Measurements from ENCODE around the gene IPCEF1.
"Not testable (repeated sequence)": the region's sequence is repeated elsewhere in the genome, so short reads cannot be mapped to it uniquely, and the experiment has no call there.

IPCEF1 gene

GRCh38 chr6:154210678-154211077, 145.9 kb downstream of the IPCEF1 start:
- no peaks in the 10 kb centered on the region for H3K36me3 ChIP-seq (ENCODE audit: control insufficient read depth, insufficient read depth, low read length)

GRCh38 chr6:154209555-154209954, 147.0 kb downstream of the IPCEF1 start:
- Histone ChIP-seq H3K4me1 (ENCODE audit: control insufficient read depth, insufficient read depth, low read length) (no peaks in the 10 kb centered on the region), H3K9me3 (ENCODE audit: control insufficient read depth, low read length) (no peaks in the 10 kb centered on the region), H3K27ac (ENCODE audit: insufficient read depth, low read depth, low read length, poor library complexity, severe bottlenecking) (no peak overlapping the region), H3K27me3 (ENCODE audit: control insufficient read depth, insufficient read depth, low read length, poor library complexity, severe bottlenecking) (no peaks in the 10 kb centered on the region), H3K4me3 (ENCODE audit: insufficient read depth, low read depth, low read length) (no peak overlapping the region), H3K36me3 (ENCODE audit: control insufficient read depth, insufficient read depth, low read length) (no peaks in the 10 kb centered on the region)
- WGBS, 2 experiments: 67% methylated on average over 3 of the region's 3 CpGs; no CpG with 5 or more reads in 1 of the 2 experiments

More at GRCh38 chr6:154210678-154211077, 145.9 kb downstream of the IPCEF1 start:
- no peak overlapping the region for H3K4me3 ChIP-seq (ENCODE audit: insufficient read depth, low read depth, low read length)
- no peaks in the 10 kb centered on the region for H3K4me1 ChIP-seq (ENCODE audit: control insufficient read depth, insufficient read depth, low read length)
- H3K27me3 ChIP-seq (ENCODE audit: control insufficient read depth, insufficient read depth, low read length, poor library complexity, severe bottlenecking): no peaks in the 10 kb centered on the region
- H3K27ac ChIP-seq (ENCODE audit: insufficient read depth, low read depth, low read length, poor library complexity, severe bottlenecking): no peak overlapping the region
- H3K9me3 ChIP-seq (ENCODE audit: control insufficient read depth, low read length): no peaks in the 10 kb centered on the region

- Histone ChIP-seq H3K27me3 (ENCODE audit: control insufficient read depth, insufficient read depth, low read length, poor library complexity, severe bottlenecking) (no peaks in the 10 kb centered on the region), H3K4me3 (ENCODE audit: insufficient read depth, low read depth, low read length) (no peak overlapping the region), H3K36me3 (ENCODE audit: control insufficient read depth, insufficient read depth, low read length) (no peaks in the 10 kb centered on the region), H3K9me3 (ENCODE audit: control insufficient read depth, low read length) (no peaks in the 10 kb centered on the region), H3K4me1 (ENCODE audit: control insufficient read depth, insufficient read depth, low read length) (no peaks in the 10 kb centered on the region), H3K27ac (ENCODE audit: insufficient read depth, low read depth, low read length, poor library complexity, severe bottlenecking) (no peak overlapping the region)
- 63 to 73% methylated on average over 3 to 4 of the region's 4 CpGs for WGBS, 2 experiments
Measured at GRCh38 chr6:154206996-154207395, 149.6 kb downstream of the IPCEF1 start.

GRCh38 chr6:154206141-154206540, 150.5 kb downstream of the IPCEF1 start:
- Histone ChIP-seq H3K36me3 (ENCODE audit: control insufficient read depth, insufficient read depth, low read length) (no peaks in the 10 kb centered on the region), H3K4me1 (ENCODE audit: control insufficient read depth, insufficient read depth, low read length) (no peaks in the 10 kb centered on the region), H3K4me3 (ENCODE audit: insufficient read depth, low read depth, low read length) (no peak overlapping the region), H3K9me3 (ENCODE audit: control insufficient read depth, low read length) (no peaks in the 10 kb centered on the region), H3K27me3 (ENCODE audit: control insufficient read depth, insufficient read depth, low read length, poor library complexity, severe bottlenecking) (no peaks in the 10 kb centered on the region), H3K27ac (ENCODE audit: insufficient read depth, low read depth, low read length, poor library complexity, severe bottlenecking) (no peak overlapping the region)
- WGBS, 2 experiments: 82 to 97% methylated on average over 1 to 2 of the region's 2 CpGs

- H3K4me3 ChIP-seq (ENCODE audit: insufficient read depth, low read depth, low read length): no peak overlapping the region
- H3K27me3 ChIP-seq (ENCODE audit: control insufficient read depth, insufficient read depth, low read length, poor library complexity, severe bottlenecking): no peaks in the 10 kb centered on the region
- 95 to 96% methylated on average over 6 of the region's 6 CpGs for WGBS, 2 experiments
- no peaks in the 10 kb centered on the region for H3K4me1 ChIP-seq (ENCODE audit: control insufficient read depth, insufficient read depth, low read length)
- H3K36me3 ChIP-seq (ENCODE audit: control insufficient read depth, insufficient read depth, low read length): no peaks in the 10 kb centered on the region
- H3K9me3 ChIP-seq (ENCODE audit: control insufficient read depth, low read length): no peaks in the 10 kb centered on the region
- no peak overlapping the region for H3K27ac ChIP-seq (ENCODE audit: insufficient read depth, low read depth, low read length, poor library complexity, severe bottlenecking)
Measured at GRCh38 chr6:154202958-154203357, 153.6 kb downstream of the IPCEF1 start.

- Histone ChIP-seq H3K4me3 (ENCODE audit: insufficient read depth, low read depth, low read length) (no peak overlapping the region), H3K4me1 (ENCODE audit: control insufficient read depth, insufficient read depth, low read length) (no peaks in the 10 kb centered on the region), H3K36me3 (ENCODE audit: control insufficient read depth, insufficient read depth, low read length) (no peaks in the 10 kb centered on the region), H3K27me3 (ENCODE audit: control insufficient read depth, insufficient read depth, low read length, poor library complexity, severe bottlenecking) (no peaks in the 10 kb centered on the region), H3K9me3 (ENCODE audit: control insufficient read depth, low read length) (no peaks in the 10 kb centered on the region), H3K27ac (ENCODE audit: insufficient read depth, low read depth, low read length, poor library complexity, severe bottlenecking) (no peak overlapping the region)
- WGBS, 2 experiments: 83 to 92% methylated on average over 3 of the region's 3 CpGs
Measured at GRCh38 chr6:154202339-154202738, 154.3 kb downstream of the IPCEF1 start.

- H3K4me1 ChIP-seq (ENCODE audit: control insufficient read depth, insufficient read depth, low read length); H3K27ac ChIP-seq (ENCODE audit: insufficient read depth, low read depth, low read length, poor library complexity, severe bottlenecking); H3K27me3 ChIP-seq (ENCODE audit: control insufficient read depth, insufficient read depth, low read length, poor library complexity, severe bottlenecking); H3K4me3 ChIP-seq (ENCODE audit: insufficient read depth, low read depth, low read length); H3K36me3 ChIP-seq (ENCODE audit: control insufficient read depth, insufficient read depth, low read length); H3K9me3 ChIP-seq (ENCODE audit: control insufficient read depth, low read length): not testable (repeated sequence)
- 95 to 97% methylated on average over 4 of the region's 4 CpGs for WGBS, 2 experiments
Measured at GRCh38 chr6:154201688-154202087, 154.9 kb downstream of the IPCEF1 start.

- Histone ChIP-seq H3K27ac (ENCODE audit: insufficient read depth, low read depth, low read length, poor library complexity, severe bottlenecking) (no peak overlapping the region), H3K9me3 (ENCODE audit: control insufficient read depth, low read length) (no peaks in the 10 kb centered on the region), H3K36me3 (ENCODE audit: control insufficient read depth, insufficient read depth, low read length) (no peaks in the 10 kb centered on the region), H3K4me3 (ENCODE audit: insufficient read depth, low read depth, low read length) (no peak overlapping the region), H3K4me1 (ENCODE audit: control insufficient read depth, insufficient read depth, low read length) (no peaks in the 10 kb centered on the region), H3K27me3 (ENCODE audit: control insufficient read depth, insufficient read depth, low read length, poor library complexity, severe bottlenecking) (no peaks in the 10 kb centered on the region)
Measured at GRCh38 chr6:154197196-154197860, 159.3 kb downstream of the IPCEF1 start.

- H3K27ac ChIP-seq (ENCODE audit: insufficient read depth, low read depth, low read length, poor library complexity, severe bottlenecking): no peak overlapping the region
- H3K9me3 ChIP-seq (ENCODE audit: control insufficient read depth, low read length): no peaks in the 10 kb centered on the region
- H3K36me3 ChIP-seq (ENCODE audit: control insufficient read depth, insufficient read depth, low read length): no peaks in the 10 kb centered on the region
- H3K27me3 ChIP-seq (ENCODE audit: control insufficient read depth, insufficient read depth, low read length, poor library complexity, severe bottlenecking): no peaks in the 10 kb centered on the region
- H3K4me3 ChIP-seq (ENCODE audit: insufficient read depth, low read depth, low read length): no peak overlapping the region
- WGBS, 2 experiments: 100% methylated on average over 1 of the region's 1 CpG; no CpG with 5 or more reads in 1 of the 2 experiments
- H3K4me1 ChIP-seq (ENCODE audit: control insufficient read depth, insufficient read depth, low read length): no peaks in the 10 kb centered on the region
Measured at GRCh38 chr6:154196333-154196885, 160.2 kb downstream of the IPCEF1 start.

GRCh38 chr6:154187714-154188113, 168.9 kb downstream of the IPCEF1 start:
- H3K27ac ChIP-seq (ENCODE audit: insufficient read depth, low read depth, low read length, poor library complexity, severe bottlenecking): no peak overlapping the region
- H3K36me3 ChIP-seq (ENCODE audit: control insufficient read depth, insufficient read depth, low read length): no peaks in the 10 kb centered on the region
- H3K4me1 ChIP-seq (ENCODE audit: control insufficient read depth, insufficient read depth, low read length): no peaks in the 10 kb centered on the region

More at GRCh38 chr6:154187714-154188113, 168.9 kb downstream of the IPCEF1 start:
- Histone ChIP-seq H3K27me3 (ENCODE audit: control insufficient read depth, insufficient read depth, low read length, poor library complexity, severe bottlenecking) (no peaks in the 10 kb centered on the region), H3K4me3 (ENCODE audit: insufficient read depth, low read depth, low read length) (no peak overlapping the region), H3K9me3 (ENCODE audit: control insufficient read depth, low read length) (no peaks in the 10 kb centered on the region)
